Stimulated activated naive B cell treated with anti-CD40 and anti-IgM and Interleukin-4, amounts not matched to agents 10 μg/mL and 1 μg/mL and 100 μg/mL, for 72 hours (primary cell): ENCODE measurements around the gene PEX11G.

Experiments used
- ATAC-seq, 2 donors: fragments of 150-1000 bp; cut with Tn5 transposase; replicated peaks; 2 replicates each; pipeline ENCODE4 v1.10.0; 2021; ENCODE audit warnings: moderate library complexity in 1 of 2
- DNase-seq: peaks from one replicate; pipeline ENCODE4 v3.0.0; 2021
- H3K27ac Mint-ChIP-seq: one replicate; pipeline ENCODE4 v1.8.0; 2022; ENCODE audit warnings: mild to moderate bottlenecking, mixed read lengths
- H3K27me3 Mint-ChIP-seq, 2 donors: one replicate each; pipeline ENCODE4 v1.8.0; 2022; ENCODE audit warnings: mixed read lengths in 2 of 2
- H3K36me3 Mint-ChIP-seq, 2 donors: one replicate each; pipeline ENCODE4 v1.8.0; 2022; ENCODE audit warnings: mixed read lengths in 2 of 2, mild to moderate bottlenecking in 1 of 2
- H3K4me1 Mint-ChIP-seq, 2 donors: one replicate each; pipeline ENCODE4 v1.8.0; 2022; ENCODE audit warnings: mixed read lengths in 2 of 2, mild to moderate bottlenecking in 1 of 2
- H3K4me3 Mint-ChIP-seq, 2 donors: one replicate each; pipeline ENCODE4 v1.8.0; 2022; ENCODE audit warnings: mild to moderate bottlenecking in 2 of 2, mixed read lengths in 2 of 2, moderate library complexity in 1 of 2
- H3K9me3 Mint-ChIP-seq, 2 donors: one replicate each; pipeline ENCODE4 v1.8.0; 2022; ENCODE audit warnings: mixed read lengths in 2 of 2, mild to moderate bottlenecking in 1 of 2

The PEX11G gene

DNA sequence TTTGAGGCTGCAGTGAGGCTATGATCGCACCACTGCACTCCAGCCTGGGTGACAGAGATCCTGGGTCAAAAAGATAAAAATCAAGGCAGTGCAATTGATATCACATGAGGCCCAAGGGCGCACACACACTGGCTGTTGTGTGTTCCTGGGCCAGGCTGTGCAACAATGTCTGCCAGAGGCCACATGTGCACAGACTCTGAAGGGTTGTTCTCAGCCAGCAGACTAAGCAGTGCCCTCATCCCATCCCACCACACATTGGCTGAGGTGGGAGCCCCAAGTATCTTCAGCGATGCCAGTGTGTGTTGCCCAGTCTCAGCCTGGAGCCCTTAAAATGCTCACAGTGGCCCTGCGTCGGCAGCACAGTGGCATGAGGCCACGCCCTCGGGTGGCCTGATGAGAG lies 12.6 kb downstream of the PEX11G start:
- no peak overlapping the region for H3K4me3 Mint-ChIP-seq
- peaks cover 15 to 29% of the 10 kb centered on the region in 2 donors for H3K4me1 Mint-ChIP-seq
- H3K9me3 Mint-ChIP-seq, result peaks cover 0 to 2% of the 10 kb centered on the region in 2 donors
- H3K27ac Mint-ChIP-seq, result peak overlapping the region; percentile 81
- no peak for DNase-seq
- ATAC-seq, result no peak
- peaks cover 16 to 21% of the 10 kb centered on the region in 2 donors for H3K36me3 Mint-ChIP-seq
- no peaks in the 10 kb centered on the region for H3K27me3 Mint-ChIP-seq

DNA sequence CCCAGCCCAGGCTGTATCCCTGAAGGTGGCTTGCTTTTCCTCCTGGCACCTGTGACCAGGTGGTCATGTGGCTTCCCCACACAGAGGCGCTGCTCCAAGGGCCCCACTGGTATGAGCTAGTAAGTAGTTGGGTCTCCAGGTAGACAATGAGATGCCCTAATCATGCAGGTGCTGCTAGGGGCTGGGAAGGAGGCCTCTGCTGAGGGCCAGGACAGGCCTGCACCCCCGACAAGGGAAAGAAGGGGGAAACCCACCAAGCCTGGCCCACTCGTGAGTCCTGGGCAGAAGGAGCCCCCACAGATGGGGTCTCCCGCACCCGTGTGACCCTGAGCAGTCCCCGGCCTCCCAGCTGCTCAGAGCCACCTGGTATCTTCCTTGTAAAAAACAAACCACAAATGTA lies 13.2 kb downstream of the PEX11G start:
- ATAC-seq (no peak), DNase-seq (no peak)
- Mint-ChIP-seq H3K27me3 (no peaks in the 10 kb centered on the region), H3K36me3 (peaks cover 17 to 21% of the 10 kb centered on the region in 2 donors), H3K27ac (peak overlapping the region; percentile 68), H3K9me3 (peaks cover 0 to 2% of the 10 kb centered on the region in 2 donors), H3K4me1 (peaks cover 15 to 27% of the 10 kb centered on the region in 2 donors), H3K4me3 (no peak overlapping the region)

DNA sequence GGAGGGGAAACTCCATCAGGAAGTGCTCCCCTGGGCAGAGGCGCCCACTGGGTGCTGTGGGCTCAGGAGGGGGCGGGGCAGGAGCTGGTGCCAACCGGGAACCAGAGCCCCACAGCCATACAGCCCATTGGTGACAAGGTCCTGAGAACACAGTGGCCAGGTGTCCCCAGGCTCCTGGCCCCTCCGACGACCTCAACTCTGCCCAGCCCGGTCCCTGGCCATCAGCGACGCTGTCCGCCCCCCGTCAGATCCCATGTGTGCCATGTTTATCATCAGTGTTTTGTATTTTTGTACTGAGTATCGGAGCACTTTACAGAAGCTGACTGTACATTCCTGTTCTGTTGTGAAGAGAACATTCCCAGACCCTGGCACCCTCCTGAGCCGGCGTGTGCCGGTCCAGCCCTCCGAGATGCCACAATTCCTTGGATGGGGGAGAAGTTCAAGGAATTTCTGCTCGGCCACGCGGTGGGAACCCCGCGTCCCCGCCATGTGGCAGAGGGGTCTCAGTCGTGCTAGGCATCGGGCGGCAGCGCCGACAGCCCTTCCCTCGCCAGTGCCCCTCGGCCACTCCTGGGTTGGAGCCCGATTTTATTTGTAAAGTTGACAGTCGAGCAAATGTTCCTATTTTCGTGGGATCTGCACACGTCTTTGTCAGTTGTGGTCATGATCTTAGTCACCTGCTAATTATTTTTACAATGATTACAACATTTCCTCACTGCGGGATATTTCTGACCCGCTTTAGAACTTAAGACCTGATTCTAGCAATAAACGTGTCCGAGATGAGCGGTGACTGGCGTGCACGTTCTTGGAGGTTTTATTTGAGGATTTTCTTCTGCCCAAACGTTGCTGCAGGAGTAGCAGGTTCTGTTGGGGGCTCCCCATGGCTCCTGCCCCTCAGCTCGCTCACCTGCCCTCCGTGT lies 16.9 kb downstream of the PEX11G start:
- Mint-ChIP-seq H3K27me3 (no peaks in the 10 kb centered on the region), H3K27ac (peak overlapping the region; percentile 97), H3K4me3 (no peak overlapping the region), H3K4me1 (peaks cover 15 to 24% of the 10 kb centered on the region in 2 donors), H3K36me3 (peaks cover 28 to 35% of the 10 kb centered on the region in 2 donors), H3K9me3 (peaks cover 0 to 2% of the 10 kb centered on the region in 2 donors)
- DNase-seq (no peak), ATAC-seq (no peak)

DNA sequence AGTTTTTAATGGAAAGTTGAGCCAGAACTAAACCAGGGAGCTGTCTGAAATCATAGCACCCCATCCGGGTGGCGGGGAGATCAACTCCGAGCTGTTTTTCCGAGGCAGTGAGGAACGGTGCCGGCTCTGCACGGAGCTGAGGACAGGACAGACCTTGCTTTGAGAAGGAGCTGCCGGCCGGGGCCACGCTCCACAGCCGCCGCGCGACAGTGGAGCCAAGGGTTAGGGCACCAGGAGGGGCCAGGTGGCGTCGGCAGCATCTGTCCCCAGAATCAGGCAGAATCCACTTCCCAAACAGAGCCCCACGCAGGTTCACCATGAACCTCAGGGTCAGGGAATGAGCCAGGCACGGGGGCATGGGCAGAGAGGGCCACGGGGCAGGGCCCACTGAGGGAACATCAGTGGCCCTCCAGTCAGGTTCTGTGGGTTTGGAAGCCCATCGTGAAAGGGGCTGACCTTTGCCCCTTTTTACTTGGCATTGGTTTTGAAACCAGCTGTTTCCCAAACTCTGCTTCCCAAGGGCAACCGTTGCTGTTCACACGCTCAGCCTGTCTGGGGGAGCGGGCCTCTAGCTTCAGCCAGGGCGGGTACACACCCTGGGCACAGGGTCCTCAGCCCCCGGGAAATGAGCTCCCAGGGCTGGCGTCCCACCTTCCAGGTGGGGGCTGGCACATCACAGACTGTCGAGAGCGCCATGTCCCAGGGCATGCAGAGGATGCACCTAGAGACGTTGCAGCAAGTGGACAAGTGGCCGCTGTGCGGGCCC lies 18.1 kb downstream of the PEX11G start:
- DNase-seq (no peak), ATAC-seq (no peak)
- no peak overlapping the region for H3K4me3 Mint-ChIP-seq
- H3K9me3 Mint-ChIP-seq, result peaks cover 0 to 2% of the 10 kb centered on the region in 2 donors
- peaks cover 15 to 24% of the 10 kb centered on the region in 2 donors for H3K4me1 Mint-ChIP-seq
- H3K36me3 Mint-ChIP-seq, result peaks cover 28 to 35% of the 10 kb centered on the region in 2 donors
- no peaks in the 10 kb centered on the region for H3K27me3 Mint-ChIP-seq
- peak overlapping the region; percentile 31 for H3K27ac Mint-ChIP-seq

DNA sequence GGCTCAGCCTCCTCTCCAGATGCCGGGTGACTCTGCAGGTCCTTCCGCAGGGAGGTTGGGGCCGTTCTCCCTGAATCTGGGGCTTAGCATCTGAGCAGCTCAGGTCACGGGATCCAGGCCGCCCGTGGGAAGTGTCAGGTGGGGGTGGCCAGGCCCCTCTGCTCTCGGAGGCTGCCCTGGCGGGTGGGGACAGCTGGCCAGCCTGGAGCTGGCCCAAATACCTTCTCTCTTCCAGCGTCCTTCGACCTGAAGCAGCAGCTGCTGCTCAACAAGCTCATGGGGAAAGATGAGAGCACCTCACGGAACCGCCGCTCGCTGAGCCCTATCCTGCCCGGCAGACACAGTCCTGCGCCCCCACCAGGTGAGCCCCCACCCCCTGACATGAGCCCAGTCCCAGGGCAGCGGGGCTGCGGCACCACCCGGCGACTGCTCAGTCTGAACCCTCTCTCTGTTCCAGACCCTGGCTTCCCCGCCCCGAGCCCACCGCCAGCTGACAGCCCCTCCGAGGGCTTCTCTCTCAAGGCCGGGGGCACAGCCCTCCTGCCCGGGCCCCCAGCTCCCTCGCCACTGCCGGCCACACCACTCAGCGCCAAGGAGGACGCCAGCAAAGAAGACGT lies 19.1 kb downstream of the PEX11G start:
- peaks cover 0 to 2% of the 10 kb centered on the region in 2 donors for H3K9me3 Mint-ChIP-seq
- H3K27ac Mint-ChIP-seq, result no peak overlapping the region
- no peak for DNase-seq
- no peak overlapping the region for H3K4me3 Mint-ChIP-seq
- H3K36me3 Mint-ChIP-seq, result peaks cover 28 to 35% of the 10 kb centered on the region in 2 donors
- no peaks in the 10 kb centered on the region for H3K27me3 Mint-ChIP-seq
- H3K4me1 Mint-ChIP-seq, result peaks cover 15 to 24% of the 10 kb centered on the region in 2 donors
- ATAC-seq, result no peak

DNA sequence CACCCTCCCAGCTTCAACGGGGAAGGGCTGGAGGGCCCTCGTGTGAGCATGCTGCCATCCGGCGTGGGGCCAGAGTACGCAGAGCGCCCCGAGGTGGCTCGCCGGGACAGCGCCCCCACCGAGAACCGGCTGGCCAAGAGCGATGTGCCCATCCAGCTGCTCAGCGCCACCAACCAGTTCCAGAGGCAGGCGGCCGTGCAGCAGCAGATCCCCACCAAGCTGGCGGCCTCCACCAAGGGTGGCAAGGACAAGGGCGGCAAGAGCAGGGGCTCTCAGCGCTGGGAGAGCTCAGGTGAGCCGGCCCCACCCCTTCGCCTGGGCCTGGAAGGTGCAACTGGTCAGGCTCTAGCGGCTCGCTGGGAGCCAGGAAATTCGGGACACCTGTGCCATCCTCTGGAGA lies 20.0 kb downstream of the PEX11G start:
- peaks cover 0 to 2% of the 10 kb centered on the region in 2 donors for H3K9me3 Mint-ChIP-seq
- H3K27ac Mint-ChIP-seq, result no peak overlapping the region
- H3K4me3 Mint-ChIP-seq, result no peak overlapping the region
- no peaks in the 10 kb centered on the region for H3K27me3 Mint-ChIP-seq
- no peak for ATAC-seq
- H3K36me3 Mint-ChIP-seq, result peaks cover 30 to 42% of the 10 kb centered on the region in 2 donors
- peaks cover 15 to 22% of the 10 kb centered on the region in 2 donors for H3K4me1 Mint-ChIP-seq
- DNase-seq, result no peak

DNA sequence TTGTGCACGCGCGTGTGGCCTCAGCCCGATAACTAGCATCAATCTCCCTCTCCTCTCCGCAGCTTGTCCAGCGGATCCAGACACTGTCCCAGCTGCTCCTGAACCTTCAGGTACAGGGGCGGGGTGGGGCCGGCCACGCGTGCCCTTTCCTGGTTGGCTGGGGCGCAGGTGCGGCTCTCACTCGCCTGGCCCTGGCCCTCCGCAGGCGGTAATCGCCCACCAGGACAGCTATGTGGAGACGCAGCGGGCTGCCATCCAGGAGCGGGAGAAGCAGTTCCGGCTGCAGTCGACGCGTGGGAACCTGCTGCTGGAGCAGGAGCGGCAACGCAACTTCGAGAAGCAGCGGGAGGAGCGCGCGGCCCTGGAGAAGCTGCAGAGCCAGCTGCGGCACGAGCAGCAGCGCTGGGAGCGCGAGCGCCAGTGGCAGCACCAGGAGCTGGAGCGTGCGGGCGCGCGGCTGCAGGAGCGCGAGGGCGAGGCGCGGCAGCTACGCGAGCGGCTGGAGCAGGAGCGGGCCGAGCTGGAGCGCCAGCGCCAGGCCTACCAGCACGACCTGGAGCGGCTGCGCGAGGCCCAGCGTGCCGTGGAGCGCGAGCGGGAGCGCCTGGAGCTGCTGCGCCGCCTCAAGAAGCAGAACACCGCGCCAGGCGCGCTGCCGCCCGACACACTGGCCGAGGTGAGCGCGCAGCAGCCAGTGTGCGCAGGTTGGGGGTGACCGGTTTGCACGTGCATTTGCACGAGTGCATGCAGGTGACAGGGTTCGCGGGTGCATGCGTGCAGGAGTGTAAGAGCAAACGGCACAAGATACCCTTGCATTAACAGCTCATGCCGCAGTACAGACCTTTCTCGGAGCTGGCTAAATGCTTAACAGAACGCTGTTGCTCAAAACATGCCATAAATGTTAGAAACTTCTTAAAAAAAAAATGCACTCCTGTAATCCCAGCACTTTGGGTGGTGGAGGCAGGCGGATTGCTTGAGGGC lies 21.5 kb downstream of the PEX11G start:
- ATAC-seq, result no peak

DNA sequence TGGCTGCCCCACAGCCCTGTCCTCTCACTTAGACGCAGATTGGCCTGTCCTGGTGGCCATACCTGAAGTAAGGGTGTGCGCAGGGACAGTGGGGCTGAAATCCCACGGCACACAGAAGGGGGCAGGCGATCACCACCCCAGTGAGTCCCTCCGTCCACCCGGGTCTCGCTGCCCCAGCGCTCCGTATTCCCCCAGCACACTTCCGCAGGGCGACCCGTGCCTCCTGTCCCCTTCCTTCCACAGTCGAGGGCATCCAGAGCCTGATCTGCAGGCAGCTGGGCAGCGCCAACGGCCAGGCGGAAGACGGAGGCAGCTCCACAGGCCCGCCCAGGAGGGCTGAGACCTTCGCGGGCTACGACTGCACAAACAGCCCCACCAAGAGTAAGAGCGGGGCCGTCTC lies 25.3 kb downstream of the PEX11G start:
- H3K9me3 Mint-ChIP-seq, result no peaks in the 10 kb centered on the region
- no peak for ATAC-seq

More for the DNA sequence above, 21.5 kb downstream of the PEX11G start:
- Mint-ChIP-seq H3K27ac (peak overlapping the region; percentile 31), H3K27me3 (no peaks in the 10 kb centered on the region), H3K9me3 (no peaks in the 10 kb centered on the region), H3K4me3 (no peak overlapping the region), H3K4me1 (peaks cover 5 to 7% of the 10 kb centered on the region in 2 donors), H3K36me3 (peaks cover 32 to 39% of the 10 kb centered on the region in 2 donors)
- DNase-seq, result no peak

DNA sequence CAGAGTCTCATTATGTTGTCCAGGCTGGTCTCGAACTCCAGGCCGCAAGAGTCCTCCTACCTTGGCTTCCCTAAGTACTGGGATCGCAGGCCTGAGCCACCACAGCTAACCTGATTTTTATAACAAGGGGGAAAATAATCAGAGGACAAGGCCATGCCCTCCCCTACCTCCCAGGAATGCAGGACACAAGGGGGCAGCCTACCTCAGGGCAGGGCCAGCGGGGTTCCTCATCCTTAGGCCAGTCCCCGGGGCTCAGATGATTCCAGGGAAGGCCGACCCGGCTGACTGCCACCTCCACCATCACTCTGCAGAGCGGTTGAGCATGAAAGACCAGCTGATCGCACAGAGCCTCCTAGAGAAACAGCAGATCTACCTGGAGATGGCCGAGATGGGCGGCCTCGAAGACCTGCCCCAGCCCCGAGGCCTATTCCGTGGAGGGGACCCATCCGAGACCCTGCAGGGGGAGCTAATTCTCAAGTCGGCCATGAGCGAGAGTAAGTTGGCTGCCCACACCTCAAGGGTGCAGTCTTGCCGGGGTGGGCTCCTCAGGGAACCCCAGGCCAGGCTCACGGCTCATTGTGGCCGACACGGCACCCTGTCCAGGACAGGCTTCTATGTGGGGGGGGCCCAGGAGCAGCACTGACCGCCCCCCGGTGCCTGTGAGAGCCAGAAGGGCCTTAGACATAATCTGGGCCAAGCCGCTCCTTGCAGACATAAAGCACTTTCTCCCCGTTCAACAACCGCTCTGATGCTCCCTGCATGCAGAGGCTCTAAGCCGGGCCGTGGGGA lies 26.8 kb downstream of the PEX11G start:
- H3K4me1 Mint-ChIP-seq, result no peaks in the 10 kb centered on the region
- H3K27me3 Mint-ChIP-seq, result no peaks in the 10 kb centered on the region
- H3K36me3 Mint-ChIP-seq, result peaks cover 31 to 44% of the 10 kb centered on the region in 2 donors
- peak overlapping the region; percentile 62 for H3K27ac Mint-ChIP-seq
- no peak for DNase-seq
- H3K9me3 Mint-ChIP-seq, result no peaks in the 10 kb centered on the region
- no peak overlapping the region for H3K4me3 Mint-ChIP-seq
- no peak for ATAC-seq

More for the DNA sequence above, 25.3 kb downstream of the PEX11G start:
- Mint-ChIP-seq H3K27ac (peak overlapping the region; percentile 62), H3K27me3 (no peaks in the 10 kb centered on the region), H3K36me3 (peaks cover 32 to 45% of the 10 kb centered on the region in 2 donors), H3K4me1 (no peaks in the 10 kb centered on the region), H3K4me3 (no peak overlapping the region)
- DNase-seq, result no peak

DNA sequence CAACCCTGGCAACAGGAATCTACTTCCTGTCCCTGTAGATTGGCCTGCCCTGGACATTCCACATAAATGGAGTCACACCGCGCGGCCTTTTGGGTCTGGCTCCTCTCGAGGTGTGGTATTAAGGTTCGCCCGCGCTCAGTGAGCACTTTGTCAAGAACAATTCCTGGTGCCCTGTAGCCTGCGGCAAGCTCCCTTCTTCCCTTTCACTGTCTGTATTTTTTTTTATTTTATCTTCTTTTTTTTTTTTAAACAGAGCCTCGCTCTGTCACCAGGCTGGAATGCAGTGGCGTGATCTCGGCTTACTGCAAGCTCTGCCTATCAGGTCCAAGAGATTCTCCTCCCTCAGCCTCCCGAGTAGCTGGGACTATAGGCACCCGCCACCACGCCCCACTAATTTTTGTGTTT lies 28.3 kb downstream of the PEX11G start:
- Mint-ChIP-seq H3K9me3 (peaks cover 0 to 3% of the 10 kb centered on the region in 2 donors), H3K4me3 (no peak overlapping the region), H3K4me1 (peaks cover 0 to 2% of the 10 kb centered on the region in 2 donors), H3K27ac (no peak overlapping the region), H3K36me3 (peaks cover 42 to 59% of the 10 kb centered on the region in 2 donors), H3K27me3 (no peaks in the 10 kb centered on the region)
- DNase-seq, result no peak
- ATAC-seq, result no peak

DNA sequence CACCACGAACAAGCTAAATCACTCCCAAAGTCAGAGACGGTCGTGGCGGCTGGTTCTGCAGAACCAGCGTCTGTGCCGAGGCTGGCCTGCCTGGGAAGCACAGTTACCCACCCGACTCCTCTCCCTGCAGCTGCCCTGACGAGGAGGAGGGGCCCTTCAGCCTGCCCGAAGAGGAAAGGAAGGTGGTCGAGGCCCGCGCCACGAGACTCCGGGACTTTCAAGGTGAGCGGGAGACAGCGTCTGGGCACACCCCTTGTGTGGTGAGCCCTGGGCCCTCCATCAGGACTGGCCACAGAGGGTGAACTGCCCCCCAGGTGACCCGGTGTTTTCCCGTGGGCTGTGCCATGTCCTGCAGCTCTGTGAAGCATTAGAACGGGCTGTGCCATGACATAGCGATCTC lies 29.1 kb downstream of the PEX11G start:
- no peak for DNase-seq
- Mint-ChIP-seq H3K4me3 (no peak overlapping the region), H3K36me3 (peaks cover 50 to 66% of the 10 kb centered on the region in 2 donors), H3K27me3 (no peaks in the 10 kb centered on the region), H3K27ac (peak overlapping the region; percentile 28), H3K9me3 (peaks cover 0 to 8% of the 10 kb centered on the region in 2 donors), H3K4me1 (peaks cover 0 to 6% of the 10 kb centered on the region in 2 donors)
- ATAC-seq, result no peak

DNA sequence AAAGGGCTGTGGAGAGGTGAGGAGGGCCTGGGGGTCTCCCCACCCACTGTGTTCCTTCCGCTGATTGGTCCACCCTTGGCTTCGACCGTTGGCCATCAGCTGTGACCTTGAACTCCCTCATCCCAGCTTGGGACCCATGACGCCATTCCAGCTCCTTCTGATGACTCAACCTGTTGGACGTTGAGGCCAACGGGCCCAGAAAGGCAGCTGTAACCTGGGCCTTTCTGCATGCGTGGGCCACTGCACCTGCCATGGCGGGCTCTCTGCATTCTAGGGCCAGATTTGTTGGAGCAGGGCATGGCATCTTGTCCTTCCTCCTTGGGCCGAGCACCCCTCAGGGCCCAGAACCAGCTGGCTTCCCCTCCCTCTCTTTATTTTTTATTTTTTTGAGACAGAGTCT lies 30.2 kb downstream of the PEX11G start:
- DNase-seq, result no peak
- no peaks in the 10 kb centered on the region for H3K27me3 Mint-ChIP-seq
- peaks cover 0 to 8% of the 10 kb centered on the region in 2 donors for H3K4me1 Mint-ChIP-seq
- no peak for ATAC-seq
- no peak overlapping the region for H3K4me3 Mint-ChIP-seq
- H3K27ac Mint-ChIP-seq, result peak overlapping the region; percentile 89
- peaks cover 0 to 8% of the 10 kb centered on the region in 2 donors for H3K9me3 Mint-ChIP-seq
- peaks cover 57 to 68% of the 10 kb centered on the region in 2 donors for H3K36me3 Mint-ChIP-seq
